Measurements from ENCODE around the gene GRIP1.
"Not testable (repeated sequence)": the region's sequence is repeated elsewhere in the genome, so short reads cannot be mapped to it uniquely, and the experiment has no call there.

GRIP1 gene

GRCh38 chr12:66529934-66530333, 148.9 kb downstream of the GRIP1 start:
- no peaks in the 10 kb centered on the region for H3K36me3 ChIP-seq (ENCODE audit: control insufficient read depth, insufficient read depth, low read length)
- no peak overlapping the region for H3K9ac ChIP-seq (ENCODE audit: low read length)
- H3K27me3 ChIP-seq (ENCODE audit: control insufficient read depth, insufficient read depth, low read length) = no peaks in the 10 kb centered on the region
- no peak overlapping the region for H3K27ac ChIP-seq (ENCODE audit: low read depth, low read length)
- 0 out of 2 replicates have a peak, but pooled peaks cover 8% of the 10 kb centered on the region for H3K4me1 ChIP-seq (ENCODE audit: control insufficient read depth, insufficient read depth, low read length)
- H3K9me3 ChIP-seq (ENCODE audit: control insufficient read depth, insufficient read depth, low read depth, low read length) = peaks cover 9% of the 10 kb centered on the region; the same call in 1 of the 2 replicates
- H3K4me3 ChIP-seq (ENCODE audit: low read depth, low read length) = no peak overlapping the region

- H3K9me3 ChIP-seq (ENCODE audit: control insufficient read depth, insufficient read depth, low read depth, low read length) = peaks cover 17% of the 10 kb centered on the region
- no peaks in the 10 kb centered on the region for H3K36me3 ChIP-seq (ENCODE audit: control insufficient read depth, insufficient read depth, low read length)
- H3K9ac ChIP-seq (ENCODE audit: low read length) = no peak overlapping the region
- no peak overlapping the region for H3K4me3 ChIP-seq (ENCODE audit: low read depth, low read length)
- no peaks in the 10 kb centered on the region for H3K27me3 ChIP-seq (ENCODE audit: control insufficient read depth, insufficient read depth, low read length)
- H3K27ac ChIP-seq (ENCODE audit: low read depth, low read length) = peak overlapping the region; percentile 79; the same call in 1 of the 2 replicates
- H3K4me1 ChIP-seq (ENCODE audit: control insufficient read depth, insufficient read depth, low read length) = peaks cover 24% of the 10 kb centered on the region
Observed at GRCh38 chr12:66516561-66516960, 162.3 kb downstream of the GRIP1 start.

- peak overlapping the region; percentile 79; the same call in 1 of the 2 replicates for H3K27ac ChIP-seq (ENCODE audit: low read depth, low read length)
Observed at GRCh38 chr12:66516133-66516532, 162.7 kb downstream of the GRIP1 start.

GRCh38 chr12:66514581-66514980, 164.3 kb downstream of the GRIP1 start:
- peaks cover 5% of the 10 kb centered on the region; the same call in 1 of the 2 replicates for H3K36me3 ChIP-seq (ENCODE audit: control insufficient read depth, insufficient read depth, low read length)

More at GRCh38 chr12:66516133-66516532, 162.7 kb downstream of the GRIP1 start:
- H3K27me3 ChIP-seq (ENCODE audit: control insufficient read depth, insufficient read depth, low read length) = no peaks in the 10 kb centered on the region
- no peaks in the 10 kb centered on the region for H3K36me3 ChIP-seq (ENCODE audit: control insufficient read depth, insufficient read depth, low read length)
- H3K9me3 ChIP-seq (ENCODE audit: control insufficient read depth, insufficient read depth, low read depth, low read length) = peaks cover 18% of the 10 kb centered on the region
- H3K4me1 ChIP-seq (ENCODE audit: control insufficient read depth, insufficient read depth, low read length) = peaks cover 24% of the 10 kb centered on the region
- H3K9ac ChIP-seq (ENCODE audit: low read length) = no peak overlapping the region
- no peak overlapping the region for H3K4me3 ChIP-seq (ENCODE audit: low read depth, low read length)

GRCh38 chr12:66508025-66508424, 170.9 kb downstream of the GRIP1 start:
- Histone ChIP-seq H3K4me3 (ENCODE audit: low read depth, low read length) (no peak overlapping the region), H3K9ac (ENCODE audit: low read length) (no peak overlapping the region), H3K27ac (ENCODE audit: low read depth, low read length) (no peak overlapping the region), H3K36me3 (ENCODE audit: control insufficient read depth, insufficient read depth, low read length) (peaks cover 5% of the 10 kb centered on the region; the same call in 1 of the 2 replicates), H3K27me3 (ENCODE audit: control insufficient read depth, insufficient read depth, low read length) (no peaks in the 10 kb centered on the region), H3K4me1 (ENCODE audit: control insufficient read depth, insufficient read depth, low read length) (no peaks in the 10 kb centered on the region), H3K9me3 (ENCODE audit: control insufficient read depth, insufficient read depth, low read depth, low read length) (peaks cover 28% of the 10 kb centered on the region)

More at GRCh38 chr12:66514581-66514980, 164.3 kb downstream of the GRIP1 start:
- Histone ChIP-seq H3K27ac (ENCODE audit: low read depth, low read length) (no peak overlapping the region), H3K4me1 (ENCODE audit: control insufficient read depth, insufficient read depth, low read length) (peaks cover 24% of the 10 kb centered on the region), H3K4me3 (ENCODE audit: low read depth, low read length) (no peak overlapping the region), H3K9ac (ENCODE audit: low read length) (no peak overlapping the region), H3K27me3 (ENCODE audit: control insufficient read depth, insufficient read depth, low read length) (no peaks in the 10 kb centered on the region), H3K9me3 (ENCODE audit: control insufficient read depth, insufficient read depth, low read depth, low read length) (peaks cover 16% of the 10 kb centered on the region)

- no peak overlapping the region for H3K4me3 ChIP-seq (ENCODE audit: low read depth, low read length)
- H3K9me3 ChIP-seq (ENCODE audit: control insufficient read depth, insufficient read depth, low read depth, low read length) = peaks cover 8% of the 10 kb centered on the region
- no peaks in the 10 kb centered on the region for H3K36me3 ChIP-seq (ENCODE audit: control insufficient read depth, insufficient read depth, low read length)
- H3K4me1 ChIP-seq (ENCODE audit: control insufficient read depth, insufficient read depth, low read length) = peaks cover 23% of the 10 kb centered on the region
- H3K9ac ChIP-seq (ENCODE audit: low read length) = no peak overlapping the region
- no peaks in the 10 kb centered on the region for H3K27me3 ChIP-seq (ENCODE audit: control insufficient read depth, insufficient read depth, low read length)
- no peak overlapping the region for H3K27ac ChIP-seq (ENCODE audit: low read depth, low read length)
Observed at GRCh38 chr12:66503746-66504145, 175.1 kb downstream of the GRIP1 start.

- Histone ChIP-seq H3K27ac (ENCODE audit: low read depth, low read length) (no peak overlapping the region), H3K27me3 (ENCODE audit: control insufficient read depth, insufficient read depth, low read length) (no peaks in the 10 kb centered on the region), H3K4me1 (ENCODE audit: control insufficient read depth, insufficient read depth, low read length) (peaks cover 31% of the 10 kb centered on the region), H3K4me3 (ENCODE audit: low read depth, low read length) (no peak overlapping the region), H3K9me3 (ENCODE audit: control insufficient read depth, insufficient read depth, low read depth, low read length) (peaks cover 8% of the 10 kb centered on the region), H3K9ac (ENCODE audit: low read length) (no peak overlapping the region), H3K36me3 (ENCODE audit: control insufficient read depth, insufficient read depth, low read length) (no peaks in the 10 kb centered on the region)
Observed at GRCh38 chr12:66502911-66503310, 176.0 kb downstream of the GRIP1 start.

- peaks cover 2% of the 10 kb centered on the region for H3K9me3 ChIP-seq (ENCODE audit: control insufficient read depth, insufficient read depth, low read depth, low read length)
- H3K36me3 ChIP-seq (ENCODE audit: control insufficient read depth, insufficient read depth, low read length) = no peaks in the 10 kb centered on the region
- H3K4me1 ChIP-seq (ENCODE audit: control insufficient read depth, insufficient read depth, low read length) = peaks cover 49% of the 10 kb centered on the region
- no peak overlapping the region for H3K4me3 ChIP-seq (ENCODE audit: low read depth, low read length)
- H3K27me3 ChIP-seq (ENCODE audit: control insufficient read depth, insufficient read depth, low read length) = no peaks in the 10 kb centered on the region
- H3K9ac ChIP-seq (ENCODE audit: low read length) = no peak overlapping the region
- H3K27ac ChIP-seq (ENCODE audit: low read depth, low read length) = no peak overlapping the region
Observed at GRCh38 chr12:66500841-66501240, 178.0 kb downstream of the GRIP1 start.

- H3K9ac ChIP-seq (ENCODE audit: low read length) = no peak overlapping the region
- H3K4me1 ChIP-seq (ENCODE audit: control insufficient read depth, insufficient read depth, low read length) = peaks cover 56% of the 10 kb centered on the region
- H3K4me3 ChIP-seq (ENCODE audit: low read depth, low read length) = no peak overlapping the region
- H3K27me3 ChIP-seq (ENCODE audit: control insufficient read depth, insufficient read depth, low read length) = no peaks in the 10 kb centered on the region
- peak overlapping the region; percentile 95; the same call in 1 of the 2 replicates for H3K27ac ChIP-seq (ENCODE audit: low read depth, low read length)
- no peaks in the 10 kb centered on the region for H3K9me3 ChIP-seq (ENCODE audit: control insufficient read depth, insufficient read depth, low read depth, low read length)
- no peaks in the 10 kb centered on the region for H3K36me3 ChIP-seq (ENCODE audit: control insufficient read depth, insufficient read depth, low read length)
Observed at GRCh38 chr12:66500091-66500490, 178.8 kb downstream of the GRIP1 start.

- Histone ChIP-seq H3K27ac (ENCODE audit: low read depth, low read length) (peak overlapping the region; percentile 95), H3K9me3 (ENCODE audit: control insufficient read depth, insufficient read depth, low read depth, low read length) (no peaks in the 10 kb centered on the region), H3K36me3 (ENCODE audit: control insufficient read depth, insufficient read depth, low read length) (no peaks in the 10 kb centered on the region), H3K9ac (ENCODE audit: low read length) (peak overlapping the region; percentile 71), H3K4me1 (ENCODE audit: control insufficient read depth, insufficient read depth, low read length) (peaks cover 60% of the 10 kb centered on the region), H3K27me3 (ENCODE audit: control insufficient read depth, insufficient read depth, low read length) (no peaks in the 10 kb centered on the region), H3K4me3 (ENCODE audit: low read depth, low read length) (peak overlapping the region; percentile 44; the same call in 1 of the 2 replicates)
Observed at GRCh38 chr12:66499000-66499399, 179.9 kb downstream of the GRIP1 start.

GRCh38 chr12:66498059-66498458, 180.8 kb downstream of the GRIP1 start:
- H3K9me3 ChIP-seq (ENCODE audit: control insufficient read depth, insufficient read depth, low read depth, low read length); H3K36me3 ChIP-seq (ENCODE audit: control insufficient read depth, insufficient read depth, low read length); H3K27me3 ChIP-seq (ENCODE audit: control insufficient read depth, insufficient read depth, low read length): not testable (repeated sequence)
- Histone ChIP-seq H3K4me1 (ENCODE audit: control insufficient read depth, insufficient read depth, low read length) (peaks cover 69% of the 10 kb centered on the region), H3K4me3 (ENCODE audit: low read depth, low read length) (peak overlapping the region; percentile 44), H3K9ac (ENCODE audit: low read length) (peak overlapping the region; percentile 92), H3K27ac (ENCODE audit: low read depth, low read length) (peak overlapping the region; percentile 95)

All from HUES6 (cell line).